Transverse colon (tissue), 4 donors: ENCODE data around the gene AQP12B. TPM values are rescaled to one million over a fixed set of nuclear protein-coding genes. Genes with fewer than 3 reads are reported as not detected.

Experiments used
- DNase-seq: peaks from one replicate; pipeline ENCODE4 v3.0.0-alpha.2; 2019
- H3K27ac ChIP-seq, 4 donors: fragments of 200-600 bp; sonication (generic); 2 replicates each; pipeline ENCODE4 v1.5.1; 2016 to 2018; ENCODE audit warnings: inconsistent platforms in 4 of 4
- H3K27me3 ChIP-seq: fragments of 200-600 bp; sonication (generic); 2 replicates; pipeline ENCODE4 v1.5.1; 2017; ENCODE audit warnings: inconsistent platforms
- H3K36me3 ChIP-seq, 4 donors: fragments of 200-600 bp; sonication (generic); 2 replicates each; pipeline ENCODE4 v1.5.1; 2017 to 2019; ENCODE audit warnings: inconsistent platforms in 4 of 4
- H3K4me1 ChIP-seq, 4 donors: fragments of 200-600 bp; sonication (generic); 2 replicates each; pipeline ENCODE4 v1.5.1; 2017 to 2020; ENCODE audit warnings: inconsistent platforms in 4 of 4
- H3K4me3 ChIP-seq, 4 donors: fragments of 200-600 bp; sonication (generic); 1 replicate in 1 of 4; 2 replicates in 3 of 4; pipeline versions ENCODE4 v1.5.1 to v1.6.1; 2017 to 2019; ENCODE audit warnings: inconsistent platforms in 4 of 4
- H3K9me3 ChIP-seq, 2 donors: fragments of 200-600 bp; sonication (generic); 2 replicates each; pipeline ENCODE4 v1.5.1; 2017 to 2019; ENCODE audit warnings: inconsistent platforms in 2 of 2
- CTCF ChIP-seq, 5 experiments: fragments of 200-600 bp in 3 of 5; fragments of 450-650 bp in 2 of 5; sonication (generic) in 3 of 5; IDR thresholded peaks; 1 replicate in 2 of 5; 2 replicates in 3 of 5; pipeline ENCODE4 v1.5.1; 2016 to 2017; ENCODE audit warnings: antibody characterized with exemption in 5 of 5, inconsistent platforms in 3 of 5, mild to moderate bottlenecking in 2 of 5, moderate library complexity in 1 of 5
- EP300 ChIP-seq: sonication (generic); formaldehyde crosslinking; IDR thresholded peaks from one replicate; pipeline ENCODE4 v1.6.1; 2017; ENCODE audit warnings: antibody characterized with exemption, low read depth
- POLR2A ChIP-seq: fragments of 450-650 bp; IDR thresholded peaks from one replicate; pipeline ENCODE4 v1.6.1; 2016; ENCODE audit warnings: antibody characterized with exemption, mild to moderate bottlenecking, moderate library complexity
- POLR2AphosphoS5 ChIP-seq, 3 donors: sonication (generic); formaldehyde crosslinking; IDR thresholded peaks; one replicate each; pipeline ENCODE4 v1.6.1; 2016; ENCODE audit warnings: antibody characterized with exemption in 3 of 3
- WGBS, 2 donors: methylation state at CpG; one replicate each; pipeline ENCODE4 v1.1.5; 2018; ENCODE audit warnings: low coverage in 1 of 2; 5-methylcytosine and 5-hydroxymethylcytosine counted together
- in situ Hi-C, 4 donors: fragments of 200-750 bp; cut with MboI; loops; one replicate each; pipeline versions ENCODE4 v1.15.0 to v1.15.1; 2017; ENCODE audit warnings: low sequenced_read_pairs in 3 of 4, low pct_ligation_motif_present in 1 of 4, low pct_unique_long_range_greater_than_20kb in 1 of 4
- intact Hi-C: fragments of 100-400 bp; cut with DNase I; formaldehyde crosslinking; loops from one replicate; pipeline ENCODE4 v1.15.1; 2023; ENCODE audit warnings: low total_unique reads
- total RNA-seq, 4 donors: library from RNA; depleted of rRNA; stranded (reverse); fragments of >200 nt; gene quantifications; one replicate each; pipeline ENCODE4 v1.1.0, GENCODE V29; 2016

Gene AQP12B
- total RNA-seq, 4 donors from 2014 or later, result 0.55 to 1.5 TPM; not detected in 2

DNA sequence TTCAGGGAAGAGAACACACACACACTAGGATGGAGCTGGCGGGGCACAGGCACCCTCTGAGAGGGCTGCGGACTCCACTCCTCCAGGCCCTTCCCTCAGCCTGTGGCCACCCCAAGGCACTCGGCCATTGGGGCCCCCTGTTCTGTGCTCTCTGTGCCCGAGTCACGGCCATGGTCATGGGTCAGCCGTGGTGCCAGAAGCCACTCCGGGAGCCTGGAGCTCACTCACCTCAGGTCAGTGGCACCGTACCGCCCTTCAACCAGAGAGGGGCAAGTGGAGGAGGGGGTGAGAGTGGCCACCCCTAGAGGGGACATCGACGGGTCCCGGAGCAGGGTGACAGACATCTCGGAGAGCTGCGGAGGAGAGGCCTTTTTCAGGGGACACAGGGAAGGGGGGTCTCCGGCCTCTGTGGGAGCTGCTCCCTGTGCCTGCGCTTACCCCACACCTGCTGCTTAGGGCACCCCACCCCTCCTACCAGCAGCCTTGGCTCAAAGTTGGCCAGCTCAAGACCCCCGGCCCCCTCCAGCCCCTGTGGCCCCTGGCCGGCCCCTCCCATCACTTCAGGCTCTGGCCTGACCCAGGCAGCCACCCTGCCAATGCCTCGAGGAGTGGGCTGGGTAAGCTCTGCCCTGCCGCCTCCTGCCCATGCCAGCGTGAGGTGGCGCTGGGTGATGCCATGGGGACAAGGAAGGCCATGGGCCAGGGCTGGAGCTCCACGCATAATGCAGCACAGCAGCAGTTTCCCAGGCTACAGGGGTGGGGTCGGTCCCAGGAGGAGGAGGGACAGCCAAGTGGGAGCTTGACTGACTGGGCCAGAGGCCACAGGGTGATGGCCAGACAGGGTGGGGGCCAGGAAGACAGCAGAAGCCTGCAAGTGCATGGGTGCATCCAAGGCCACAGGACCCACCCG lies 38.3 kb upstream of the AQP12B start:
- intact Hi-C loops, result no loop called here
- no peak for TF ChIP-seq POLR2AphosphoS5 (IDR thresholded peaks at IDR 0.05)
- H3K4me3 ChIP-seq, result no peak overlapping the region
- in situ Hi-C loops, result loop anchor here in 2 of 4 donors (25.0 kb wide), 1 partner anchor 209 kb away; no protein-coding TSS in a partner anchor
- H3K36me3 ChIP-seq, result no peaks in the 10 kb centered on the region
- H3K9me3 ChIP-seq, result no peaks in the 10 kb centered on the region
- H3K4me1 ChIP-seq, result no peaks in the 10 kb centered on the region
- H3K27ac ChIP-seq, result no peak overlapping the region
- no peak for DNase-seq
- 88 to 100% methylated on average over 2 to 20 of the region's 25 CpGs for WGBS, 2 donors
- H3K27me3 ChIP-seq, result no peaks in the 10 kb centered on the region

GRCh38 chr2:240719676-240720545 lies 37.2 kb upstream of the AQP12B start:
- no peak for TF ChIP-seq POLR2A
- TF ChIP-seq EP300, result no peak
- no peak for TF ChIP-seq POLR2AphosphoS5 (IDR thresholded peaks at IDR 0.05)
- TF ChIP-seq CTCF (IDR thresholded peaks at IDR 0.05), result no peak
- intact Hi-C loops (no loop called here), in situ Hi-C loops (loop anchor here in 2 of 4 donors (25.0 kb wide), 1 partner anchor 208 kb away; no protein-coding TSS in a partner anchor)
- Histone ChIP-seq H3K9me3 (no peaks in the 10 kb centered on the region), H3K4me3 (no peak overlapping the region), H3K27me3 (no peaks in the 10 kb centered on the region), H3K36me3 (no peaks in the 10 kb centered on the region), H3K4me1 (no peaks in the 10 kb centered on the region), H3K27ac (no peak overlapping the region)
- no peak for DNase-seq
- WGBS, 2 donors, result 77 to 81% methylated on average over 5 to 20 of the region's 25 CpGs

- Histone ChIP-seq H3K4me3 (no peak overlapping the region), H3K4me1 (no peaks in the 10 kb centered on the region), H3K9me3 (no peaks in the 10 kb centered on the region), H3K27ac (no peak overlapping the region), H3K36me3 (no peaks in the 10 kb centered on the region), H3K27me3 (no peaks in the 10 kb centered on the region)
- no peak for DNase-seq
- 87% methylated on average over 25 of the region's 25 CpGs; no CpG with 5 or more reads in 1 of the 2 donors for WGBS, 2 donors
- TF ChIP-seq EP300 (no peak), POLR2A (no peak), POLR2AphosphoS5 (IDR thresholded peaks at IDR 0.05) (no peak), CTCF (IDR thresholded peaks at IDR 0.05) (no peak)
- intact Hi-C loops (no loop called here), in situ Hi-C loops (loop anchor here in 2 of 4 donors (25.0 kb wide), 1 partner anchor 207 kb away; no protein-coding TSS in a partner anchor)
These were observed 36.3 kb upstream of the AQP12B start for GRCh38 chr2:240718896-240719490.

GRCh38 chr2:240717681-240718581 lies 35.2 kb upstream of the AQP12B start:
- no peaks in the 10 kb centered on the region for H3K36me3 ChIP-seq
- no peak for DNase-seq
- no peaks in the 10 kb centered on the region for H3K4me1 ChIP-seq
- H3K9me3 ChIP-seq, result no peaks in the 10 kb centered on the region
- no peak overlapping the region for H3K27ac ChIP-seq
- H3K27me3 ChIP-seq, result no peaks in the 10 kb centered on the region
- no peak overlapping the region for H3K4me3 ChIP-seq
- intact Hi-C loops, result no loop called here
- WGBS, 2 donors, result 86% methylated on average over 31 of the region's 31 CpGs; no CpG with 5 or more reads in 1 of the 2 donors
- in situ Hi-C loops, result loop anchor here in 2 of 4 donors (25.0 kb wide), 1 partner anchor 206 kb away; no protein-coding TSS in a partner anchor
- TF ChIP-seq POLR2A (no peak), CTCF (IDR thresholded peaks at IDR 0.05) (no peak), POLR2AphosphoS5 (IDR thresholded peaks at IDR 0.05) (no peak), EP300 (no peak)
